NCI-H1417 treated with DMSO at 0.1 percent for 48 hours (cell line): Measurements from ENCODE around the gene CADM4.

ENCODE experiments used
- DNase-seq: peaks from one replicate; lab custom pipeline; 2025; lab: John Stamatoyannopoulos, UW

The CADM4 gene

GRCh38 chr19:43634068-43634467 is 5.6 kb downstream of the CADM4 start:
- no peak for DNase-seq

DNA sequence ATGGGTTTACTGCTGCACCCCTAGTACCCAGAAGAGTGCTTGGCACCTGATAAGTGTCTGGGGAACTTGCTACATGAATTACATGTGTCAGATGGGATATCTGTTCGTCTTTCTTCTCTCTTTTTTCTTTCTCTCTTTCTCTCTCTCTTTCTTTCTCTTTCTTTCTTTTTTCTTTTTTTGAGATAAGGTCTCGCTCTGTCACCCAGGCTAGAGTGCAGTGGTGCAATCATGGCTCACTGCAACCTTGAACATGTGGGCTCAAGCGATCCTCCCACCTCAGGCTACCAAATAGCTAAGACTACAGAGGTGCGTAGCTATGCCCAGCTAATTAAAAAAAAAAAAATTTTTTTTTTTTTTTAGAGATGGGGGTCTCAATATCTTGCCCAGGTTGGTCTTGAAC is 6.1 kb downstream of the CADM4 start:
- no peak for DNase-seq

DNA sequence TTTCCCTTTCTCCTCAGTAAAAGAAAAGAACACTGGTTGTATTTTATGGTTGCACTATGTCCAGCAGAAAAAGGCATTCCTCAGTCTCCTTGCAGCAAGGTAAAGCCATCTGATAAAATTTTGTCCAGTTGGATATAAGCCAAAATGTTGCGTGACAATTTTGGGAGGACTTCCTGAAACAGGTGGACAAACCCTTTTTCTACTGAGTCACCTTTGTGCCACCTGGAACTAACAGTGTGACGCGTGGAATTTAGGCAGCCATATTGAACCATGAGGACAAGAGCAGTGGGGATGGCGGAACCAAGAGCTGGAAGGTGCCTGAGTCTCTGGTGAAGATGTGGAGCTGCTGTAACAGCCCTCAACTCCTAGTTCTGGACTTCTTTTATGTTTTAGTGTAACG is 8.2 kb downstream of the CADM4 start:
- DNase-seq: no peak

GRCh38 chr19:43628646-43629326 is 10.9 kb downstream of the CADM4 start:
- no peak for DNase-seq

DNA sequence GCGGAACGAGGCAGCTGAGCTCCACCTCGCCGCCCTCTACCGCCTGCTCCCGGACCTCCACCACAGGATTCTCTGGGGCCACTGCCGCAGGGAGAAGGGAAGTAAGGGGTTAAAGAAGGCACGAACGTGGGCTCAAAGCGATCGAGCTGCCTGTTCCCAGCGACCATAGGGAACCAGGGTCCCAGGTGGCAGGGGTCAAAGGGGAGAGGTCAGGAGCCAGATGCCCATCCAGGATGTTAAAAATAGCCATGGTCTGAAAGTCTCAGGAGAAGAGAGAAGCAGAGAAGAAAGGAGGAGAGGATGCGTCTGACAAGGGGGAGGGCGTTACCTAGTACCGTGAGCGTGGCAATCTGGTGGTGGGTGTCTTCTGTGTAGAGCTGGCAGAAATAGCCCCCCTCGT is 12.8 kb downstream of the CADM4 start:
- DNase-seq: no peak

GRCh38 chr19:43625918-43626579 is 13.6 kb downstream of the CADM4 start:
- no peak for DNase-seq

- DNase-seq: no peak
Measured at GRCh38 chr19:43624933-43625332, 14.7 kb downstream of the CADM4 start.

GRCh38 chr19:43623889-43624670 is 15.6 kb downstream of the CADM4 start:
- no peak for DNase-seq

GRCh38 chr19:43622956-43623355 is 16.7 kb downstream of the CADM4 start:
- DNase-seq: no peak

DNA sequence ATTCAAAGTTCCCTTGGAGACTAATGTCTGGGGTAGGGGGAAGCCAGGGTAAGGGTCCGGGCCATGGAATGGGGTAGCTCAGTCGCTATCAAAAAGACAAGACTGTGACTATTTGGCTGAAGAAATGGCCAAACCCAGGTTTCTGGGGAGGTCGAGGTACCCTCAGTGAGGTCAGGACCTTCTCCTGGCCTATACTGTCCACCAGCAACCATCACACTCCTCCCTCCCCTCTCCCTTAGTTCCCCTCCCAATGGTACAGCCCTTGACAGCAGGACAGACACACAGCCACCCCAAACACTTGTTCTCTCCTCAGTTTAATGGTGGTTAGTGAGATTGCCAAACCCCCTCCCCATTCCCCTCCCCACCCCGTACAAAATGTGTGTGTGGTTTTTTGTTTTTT is 17.6 kb downstream of the CADM4 start:
- DNase-seq: no peak

GRCh38 chr19:43620061-43621001 is 19.3 kb downstream of the CADM4 start:
- peak; percentile 63 for DNase-seq

DNA sequence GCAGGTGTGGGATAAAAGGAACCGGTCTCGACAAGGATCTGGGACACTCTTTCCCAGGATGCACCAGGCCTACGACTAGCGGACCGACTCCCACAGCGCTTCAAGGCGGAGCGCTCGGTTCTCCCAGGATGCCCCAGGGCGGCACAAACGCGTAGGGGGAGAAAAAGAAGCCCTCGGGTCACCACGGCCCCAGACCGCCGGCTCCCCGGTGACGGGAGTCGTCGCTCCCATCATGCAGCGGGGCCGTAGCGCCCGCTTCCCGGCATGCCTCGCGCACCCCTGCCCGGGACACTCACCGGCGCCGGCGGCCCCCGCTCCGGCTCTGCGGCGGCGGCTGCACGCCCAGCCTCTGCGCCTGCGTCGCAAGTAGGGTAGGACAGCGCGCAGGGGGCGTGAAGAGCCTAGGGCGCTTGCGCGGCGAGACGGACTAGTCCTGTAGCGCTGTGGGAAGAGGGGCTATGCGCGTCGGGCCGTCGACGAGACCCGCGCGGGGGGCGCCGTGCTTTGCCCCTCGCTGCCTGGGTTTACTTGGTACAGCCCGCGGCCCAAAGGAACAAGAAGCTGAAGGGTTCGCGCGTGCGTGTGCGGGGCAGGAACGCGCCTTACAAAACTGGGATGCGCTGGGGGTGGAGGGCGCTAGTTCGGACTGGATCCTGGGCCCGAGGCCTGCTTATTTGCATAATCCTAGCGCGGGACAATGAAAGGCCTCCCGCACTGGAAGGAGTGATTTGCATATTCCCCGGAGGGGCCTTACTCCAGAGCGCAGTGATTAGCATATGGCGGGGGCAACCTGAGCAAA is 20.2 kb downstream of the CADM4 start, which contains the start of gene ZNF428:
ZNF428 (minus strand) TSS at position 368 of the 799 bp plus-strand sequence. CDS start 5,325 bp downstream, outside the sequence.
- DNase-seq: no peak

GRCh38 chr19:43618921-43619261 is 20.8 kb downstream of the CADM4 start:
- no peak for DNase-seq

DNA sequence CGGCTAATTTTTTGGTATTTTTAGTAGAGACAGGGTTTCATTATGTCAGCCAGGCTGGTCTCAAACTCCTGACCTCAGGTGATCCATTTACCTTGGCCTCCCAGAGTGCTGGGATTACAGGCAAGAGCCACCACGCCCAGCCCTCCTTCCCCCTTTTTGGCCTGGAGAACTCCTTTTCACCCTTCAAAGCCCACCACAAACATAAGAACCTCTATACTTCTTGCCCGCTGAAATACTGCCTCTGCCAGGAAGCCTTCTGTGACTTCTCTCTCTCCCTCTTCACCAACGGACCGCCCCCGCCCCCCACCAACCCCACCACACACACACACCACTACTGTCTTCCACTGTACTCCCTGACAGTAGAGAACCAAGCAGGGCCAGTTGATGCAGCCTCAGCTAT is 22.7 kb downstream of the CADM4 start:
- DNase-seq: no peak

GRCh38 chr19:43616306-43616705 is 23.3 kb downstream of the CADM4 start:
- DNase-seq: no peak

DNA sequence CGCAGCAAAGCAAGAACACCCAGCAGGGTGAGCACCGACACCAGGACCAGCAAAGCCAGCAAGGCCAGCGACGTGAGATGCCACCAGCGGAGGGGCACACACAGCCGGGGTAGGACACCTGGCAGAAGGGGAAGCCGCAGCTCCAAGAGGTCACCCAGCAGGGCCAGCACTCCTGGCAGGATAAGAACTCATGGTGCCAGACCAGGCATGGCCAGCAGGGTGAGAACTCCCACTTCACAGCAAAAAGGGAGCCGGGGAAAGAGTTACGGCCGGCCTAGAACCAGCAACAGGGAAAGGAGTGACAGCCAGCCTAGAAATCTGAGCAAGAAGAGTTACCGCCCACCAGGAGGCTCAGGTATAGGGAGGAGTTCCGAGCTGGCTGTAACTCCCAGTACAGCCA is 27.3 kb downstream of the CADM4 start:
- no peak for DNase-seq

DNA sequence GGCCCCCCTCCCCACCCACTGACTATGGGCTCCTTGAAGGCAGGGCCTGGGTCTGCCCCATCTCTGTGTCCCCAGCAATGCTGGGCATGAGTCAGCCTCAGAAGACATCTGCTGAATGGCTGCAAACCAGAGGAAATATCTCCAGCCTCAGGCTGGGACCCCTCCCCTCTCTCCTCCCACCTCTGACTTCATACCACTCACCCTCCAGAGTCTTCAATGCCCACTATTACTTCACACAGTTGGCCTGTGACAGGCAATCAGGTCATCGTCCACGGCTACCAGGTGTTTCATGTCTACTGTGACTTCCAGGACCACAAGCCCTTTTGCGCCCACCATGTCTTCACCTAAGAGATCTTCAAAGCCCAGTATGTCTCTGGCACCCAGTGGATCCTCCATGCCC is 27.9 kb downstream of the CADM4 start, which contains the start of gene SRRM5:
SRRM5 (plus strand) TSS at position 301 of the 400 bp plus-strand sequence; CDS start at position 335, 34 bp downstream.
- DNase-seq: no peak

GRCh38 chr19:43610493-43610892 is 29.2 kb downstream of the CADM4 start:
- no peak for DNase-seq

GRCh38 chr19:43609872-43610271 is 29.8 kb downstream of the CADM4 start:
- no peak for DNase-seq

- no peak for DNase-seq
Measured at GRCh38 chr19:43607238-43608205, 32.1 kb downstream of the CADM4 start.
